ENCODE results near the gene STT3B. TPM values are rescaled to one million over a fixed set of nuclear protein-coding genes. Genes with fewer than 3 reads are reported as not detected.
A peak's percentile ranks its signal among the peaks of the same experiment; 100 is the strongest.

STT3B gene
- total and polyA plus RNA-seq, 2 of the 13 experiments (the other 11 are each of a cell fraction or from before 2014, with no cell fraction given): 85.0 to 205 TPM

DNA sequence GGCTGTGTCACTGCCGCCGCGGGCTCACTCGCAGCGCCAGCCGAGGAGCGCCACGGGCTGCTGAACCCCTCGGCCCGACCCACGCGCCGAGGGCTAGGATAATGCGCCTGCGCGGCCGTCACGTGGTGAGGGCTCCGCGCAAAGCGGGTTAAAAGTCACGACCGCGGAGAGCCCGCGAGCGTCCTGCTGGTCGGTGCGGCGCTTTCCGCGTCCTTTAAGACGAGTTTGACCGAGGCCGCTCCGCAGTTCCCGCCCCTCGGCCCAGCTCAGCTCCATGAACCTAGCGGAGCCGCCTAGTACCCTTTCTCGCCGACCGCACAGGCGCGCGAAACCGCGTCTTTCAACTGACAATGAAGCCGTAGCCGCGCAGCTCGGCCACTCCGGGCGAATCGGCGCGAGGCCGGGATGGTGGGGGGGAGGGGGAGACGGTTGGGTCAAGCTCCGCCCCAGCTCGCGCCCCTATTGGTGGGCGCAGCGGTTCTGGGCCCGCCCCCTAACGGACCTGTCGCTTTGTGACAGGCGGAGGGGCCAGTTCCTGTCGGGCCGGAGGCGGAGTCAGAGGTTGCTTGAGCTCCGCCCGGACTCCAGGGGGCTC lies 636 bp upstream of the STT3B start (continued):
- 0 out of 2 replicates have a peak, but pooled peaks have one; percentile 6 for TF ChIP-seq ZNF775 (CRISPR knock-in tag; IDR thresholded peaks at IDR 0.05; ENCODE audit: borderline replicate concordance)
- peak; percentile 98 for TF ChIP-seq ZNF10 (CRISPR knock-in tag; IDR thresholded peaks at IDR 0.05; ENCODE audit: borderline replicate concordance, low read depth)
- no peak for TF ChIP-seq CEBPG (CRISPR knock-in tag; IDR thresholded peaks at IDR 0.05)
- no peak for TF ChIP-seq MTA3 (CRISPR knock-in tag; IDR thresholded peaks at IDR 0.05)
- TF ChIP-seq, protein P1, sequence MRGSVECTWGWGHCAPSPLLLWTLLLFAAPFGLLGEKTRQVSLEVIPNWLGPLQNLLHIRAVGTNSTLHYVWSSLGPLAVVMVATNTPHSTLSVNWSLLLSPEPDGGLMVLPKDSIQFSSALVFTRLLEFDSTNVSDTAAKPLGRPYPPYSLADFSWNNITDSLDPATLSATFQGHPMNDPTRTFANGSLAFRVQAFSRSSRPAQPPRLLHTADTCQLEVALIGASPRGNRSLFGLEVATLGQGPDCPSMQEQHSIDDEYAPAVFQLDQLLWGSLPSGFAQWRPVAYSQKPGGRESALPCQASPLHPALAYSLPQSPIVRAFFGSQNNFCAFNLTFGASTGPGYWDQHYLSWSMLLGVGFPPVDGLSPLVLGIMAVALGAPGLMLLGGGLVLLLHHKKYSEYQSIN (CRISPR knock-in tag; IDR thresholded peaks at IDR 0.05; ENCODE audit: borderline replicate concordance): no peak
- TF ChIP-seq ZNF883 (CRISPR knock-in tag; IDR thresholded peaks at IDR 0.05; ENCODE audit: not compliant biosample characterization): peak; percentile 98
- TF ChIP-seq ZNF292 (CRISPR knock-in tag; IDR thresholded peaks at IDR 0.05; ENCODE audit: borderline replicate concordance, low read depth): peak; percentile 78; the same call in 1 of the 2 replicates
- TF ChIP-seq ESRRA (CRISPR knock-in tag; IDR thresholded peaks at IDR 0.05; ENCODE audit: low read depth): peak; percentile 85
- peak; percentile 93 for TF ChIP-seq HIVEP1 (CRISPR knock-in tag; IDR thresholded peaks at IDR 0.05)
- peak; percentile 93 for TF ChIP-seq DNMT3B (CRISPR knock-in tag; conservative IDR thresholded peaks at IDR 0.05)
- peak; percentile 69; the same call in 1 of the 2 replicates for TF ChIP-seq YEATS2 (CRISPR knock-in tag; IDR thresholded peaks at IDR 0.05; ENCODE audit: borderline replicate concordance)
- TF ChIP-seq SNAI1 (CRISPR knock-in tag; IDR thresholded peaks at IDR 0.05; ENCODE audit: borderline replicate concordance): peak; percentile 98
- TF ChIP-seq ZNF296 (CRISPR knock-in tag; conservative IDR thresholded peaks at IDR 0.05): no peak
- no peak for TF ChIP-seq NPAS2 (CRISPR knock-in tag; IDR thresholded peaks at IDR 0.05; ENCODE audit: borderline replicate concordance)
- TF ChIP-seq KDM1A (CRISPR knock-in tag; IDR thresholded peaks at IDR 0.05): no peak
- TF ChIP-seq ZNF354B (CRISPR knock-in tag; IDR thresholded peaks at IDR 0.05): peak; percentile 55; the same call in 1 of the 2 replicates
- TF ChIP-seq TEAD3 (CRISPR knock-in tag; optimal IDR thresholded peaks at IDR 0.05; ENCODE audit: borderline replicate concordance): no peak
- TF ChIP-seq KLF13 (CRISPR knock-in tag; IDR thresholded peaks at IDR 0.05): peak; percentile 78; the same call in 1 of the 2 replicates
- TF ChIP-seq NRL (CRISPR knock-in tag; IDR thresholded peaks at IDR 0.05; ENCODE audit: borderline replicate concordance): peak; percentile 84; the same call in 1 of the 2 replicates
- TF ChIP-seq ZNF431 (CRISPR knock-in tag; IDR thresholded peaks at IDR 0.05; ENCODE audit: borderline replicate concordance, low read depth): peak; percentile 93
- TF ChIP-seq GATAD1 (CRISPR knock-in tag; IDR thresholded peaks at IDR 0.05): peak; percentile 35; the same call in 1 of the 2 replicates
- TF ChIP-seq, protein P2, sequence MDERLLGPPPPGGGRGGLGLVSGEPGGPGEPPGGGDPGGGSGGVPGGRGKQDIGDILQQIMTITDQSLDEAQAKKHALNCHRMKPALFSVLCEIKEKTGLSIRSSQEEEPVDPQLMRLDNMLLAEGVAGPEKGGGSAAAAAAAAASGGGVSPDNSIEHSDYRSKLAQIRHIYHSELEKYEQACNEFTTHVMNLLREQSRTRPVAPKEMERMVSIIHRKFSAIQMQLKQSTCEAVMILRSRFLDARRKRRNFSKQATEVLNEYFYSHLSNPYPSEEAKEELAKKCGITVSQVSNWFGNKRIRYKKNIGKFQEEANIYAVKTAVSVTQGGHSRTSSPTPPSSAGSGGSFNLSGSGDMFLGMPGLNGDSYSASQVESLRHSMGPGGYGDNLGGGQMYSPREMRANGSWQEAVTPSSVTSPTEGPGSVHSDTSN (CRISPR knock-in tag; IDR thresholded peaks at IDR 0.05): no peak
- peak; percentile 93 for TF ChIP-seq KDM2A (CRISPR knock-in tag; IDR thresholded peaks at IDR 0.05; ENCODE audit: borderline replicate concordance, low read depth)
- TF ChIP-seq, protein P3, sequence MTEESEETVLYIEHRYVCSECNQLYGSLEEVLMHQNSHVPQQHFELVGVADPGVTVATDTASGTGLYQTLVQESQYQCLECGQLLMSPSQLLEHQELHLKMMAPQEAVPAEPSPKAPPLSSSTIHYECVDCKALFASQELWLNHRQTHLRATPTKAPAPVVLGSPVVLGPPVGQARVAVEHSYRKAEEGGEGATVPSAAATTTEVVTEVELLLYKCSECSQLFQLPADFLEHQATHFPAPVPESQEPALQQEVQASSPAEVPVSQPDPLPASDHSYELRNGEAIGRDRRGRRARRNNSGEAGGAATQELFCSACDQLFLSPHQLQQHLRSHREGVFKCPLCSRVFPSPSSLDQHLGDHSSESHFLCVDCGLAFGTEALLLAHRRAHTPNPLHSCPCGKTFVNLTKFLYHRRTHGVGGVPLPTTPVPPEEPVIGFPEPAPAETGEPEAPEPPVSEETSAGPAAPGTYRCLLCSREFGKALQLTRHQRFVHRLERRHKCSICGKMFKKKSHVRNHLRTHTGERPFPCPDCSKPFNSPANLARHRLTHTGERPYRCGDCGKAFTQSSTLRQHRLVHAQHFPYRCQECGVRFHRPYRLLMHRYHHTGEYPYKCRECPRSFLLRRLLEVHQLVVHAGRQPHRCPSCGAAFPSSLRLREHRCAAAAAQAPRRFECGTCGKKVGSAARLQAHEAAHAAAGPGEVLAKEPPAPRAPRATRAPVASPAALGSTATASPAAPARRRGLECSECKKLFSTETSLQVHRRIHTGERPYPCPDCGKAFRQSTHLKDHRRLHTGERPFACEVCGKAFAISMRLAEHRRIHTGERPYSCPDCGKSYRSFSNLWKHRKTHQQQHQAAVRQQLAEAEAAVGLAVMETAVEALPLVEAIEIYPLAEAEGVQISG (CRISPR knock-in tag; IDR thresholded peaks at IDR 0.05): no peak
- TF ChIP-seq, protein P4, sequence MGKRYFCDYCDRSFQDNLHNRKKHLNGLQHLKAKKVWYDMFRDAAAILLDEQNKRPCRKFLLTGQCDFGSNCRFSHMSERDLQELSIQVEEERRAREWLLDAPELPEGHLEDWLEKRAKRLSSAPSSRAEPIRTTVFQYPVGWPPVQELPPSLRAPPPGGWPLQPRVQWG (CRISPR knock-in tag; IDR thresholded peaks at IDR 0.05; ENCODE audit: borderline replicate concordance, low read depth): no peak
- peak; percentile 51 for TF ChIP-seq ZNF792 (CRISPR knock-in tag; IDR thresholded peaks at IDR 0.05)
- peak; percentile 86 for TF ChIP-seq ZNF446 (CRISPR knock-in tag; IDR thresholded peaks at IDR 0.05)
